GM13977 (cell line): Measurements from ENCODE around the gene TXLNA.

Source experiments
- DNase-seq: peaks from one replicate; pipeline ENCODE4 v3.0.0; 2012; ENCODE audit warnings: low spot score
- in situ Hi-C: fragments of 300-500 bp; cut with MboI; formaldehyde crosslinking; loops from one replicate; pipeline ENCODE4 v1.12.0; 2022; ENCODE audit warnings: low sequenced_read_pairs, low pct_unique_long_range_greater_than_20kb, mixed read lengths, inconsistent platforms; ENCODE audit not compliant: unreplicated experiment
- TF ChIP-seq, protein P1 (sequence below): IDR thresholded peaks from 2 replicates; pipeline ENCODE4 v1.5.1; 2012; ENCODE audit warnings: mild to moderate bottlenecking, control low read depth; ENCODE audit not compliant: insufficient read depth; ENCODE audit errors: extremely low read depth, missing control alignments

TXLNA gene

DNA sequence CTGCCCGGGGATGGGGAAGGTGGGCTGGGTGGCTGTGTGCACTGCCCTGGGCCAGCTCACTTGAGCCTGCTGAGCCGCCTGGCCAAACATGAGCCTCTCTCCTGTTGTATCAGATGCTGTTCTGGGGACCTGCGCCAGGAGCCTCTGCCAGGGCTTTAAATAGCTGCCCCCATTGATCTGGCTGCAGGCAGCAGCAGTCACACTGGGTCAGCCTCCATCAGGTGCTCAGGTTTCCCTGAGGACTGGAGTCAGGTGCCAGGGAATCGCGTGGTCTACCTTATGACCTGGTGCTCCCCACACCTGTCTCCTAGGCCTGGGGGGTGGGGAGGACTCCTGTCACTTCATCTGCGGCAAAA lies 20.2 kb downstream of the TXLNA start:
- no peak for DNase-seq
- TF ChIP-seq, protein P1, sequence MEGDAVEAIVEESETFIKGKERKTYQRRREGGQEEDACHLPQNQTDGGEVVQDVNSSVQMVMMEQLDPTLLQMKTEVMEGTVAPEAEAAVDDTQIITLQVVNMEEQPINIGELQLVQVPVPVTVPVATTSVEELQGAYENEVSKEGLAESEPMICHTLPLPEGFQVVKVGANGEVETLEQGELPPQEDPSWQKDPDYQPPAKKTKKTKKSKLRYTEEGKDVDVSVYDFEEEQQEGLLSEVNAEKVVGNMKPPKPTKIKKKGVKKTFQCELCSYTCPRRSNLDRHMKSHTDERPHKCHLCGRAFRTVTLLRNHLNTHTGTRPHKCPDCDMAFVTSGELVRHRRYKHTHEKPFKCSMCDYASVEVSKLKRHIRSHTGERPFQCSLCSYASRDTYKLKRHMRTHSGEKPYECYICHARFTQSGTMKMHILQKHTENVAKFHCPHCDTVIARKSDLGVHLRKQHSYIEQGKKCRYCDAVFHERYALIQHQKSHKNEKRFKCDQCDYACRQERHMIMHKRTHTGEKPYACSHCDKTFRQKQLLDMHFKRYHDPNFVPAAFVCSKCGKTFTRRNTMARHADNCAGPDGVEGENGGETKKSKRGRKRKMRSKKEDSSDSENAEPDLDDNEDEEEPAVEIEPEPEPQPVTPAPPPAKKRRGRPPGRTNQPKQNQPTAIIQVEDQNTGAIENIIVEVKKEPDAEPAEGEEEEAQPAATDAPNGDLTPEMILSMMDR, result no peak
- in situ Hi-C loops, result loop anchor here (25.0 kb wide), 1 partner anchor 213 kb away; no protein-coding TSS in a partner anchor

DNA sequence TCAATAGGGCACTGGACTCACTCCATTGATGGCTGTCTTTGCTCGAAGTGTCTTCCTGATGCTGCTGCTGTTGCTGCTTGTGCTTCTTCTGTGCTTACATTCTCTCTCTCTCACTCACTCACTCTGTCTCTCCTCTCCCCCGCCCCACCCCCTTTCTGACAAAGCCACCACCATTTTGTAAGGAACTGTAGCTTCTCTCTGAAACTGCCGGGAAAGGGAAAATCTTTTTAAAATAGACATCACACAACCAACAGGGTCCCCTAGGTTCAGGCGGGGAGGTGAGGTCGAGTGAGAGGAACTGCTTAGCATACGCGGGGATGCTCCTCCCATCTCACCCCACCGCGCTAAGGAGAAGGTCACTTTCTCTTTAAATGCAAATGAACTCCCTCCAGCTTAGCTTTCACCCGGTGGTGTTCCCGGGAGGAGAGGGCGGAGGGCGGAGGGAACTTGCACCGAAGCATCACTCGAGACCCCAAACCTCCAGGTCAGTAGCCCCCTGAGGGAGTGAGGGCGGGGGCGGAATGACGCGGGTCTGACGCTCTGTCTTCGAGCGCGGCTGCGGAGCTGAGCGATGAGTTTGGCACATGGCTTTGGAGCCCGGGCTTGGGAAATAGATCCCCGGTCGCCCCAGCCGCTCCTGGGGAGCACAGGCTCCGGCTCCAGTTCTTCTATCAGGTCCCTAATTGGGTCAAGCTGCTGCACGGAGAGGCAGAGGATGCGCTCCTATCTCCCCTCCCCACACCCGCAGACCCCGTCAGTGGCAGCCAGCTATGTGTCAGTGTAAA lies 20.9 kb downstream of the TXLNA start, which contains the start of gene CCDC28B:
TSS of gene CCDC28B (plus strand) at position 370 of the 785 bp plus-strand sequence. CDS start 1,341 bp downstream, outside the sequence.
- in situ Hi-C loops, result loop anchor here (25.0 kb wide), 1 partner anchor 212 kb away; no protein-coding TSS in a partner anchor
- TF ChIP-seq, protein P1, result no peak
- DNase-seq, result peak; percentile 79

DNA sequence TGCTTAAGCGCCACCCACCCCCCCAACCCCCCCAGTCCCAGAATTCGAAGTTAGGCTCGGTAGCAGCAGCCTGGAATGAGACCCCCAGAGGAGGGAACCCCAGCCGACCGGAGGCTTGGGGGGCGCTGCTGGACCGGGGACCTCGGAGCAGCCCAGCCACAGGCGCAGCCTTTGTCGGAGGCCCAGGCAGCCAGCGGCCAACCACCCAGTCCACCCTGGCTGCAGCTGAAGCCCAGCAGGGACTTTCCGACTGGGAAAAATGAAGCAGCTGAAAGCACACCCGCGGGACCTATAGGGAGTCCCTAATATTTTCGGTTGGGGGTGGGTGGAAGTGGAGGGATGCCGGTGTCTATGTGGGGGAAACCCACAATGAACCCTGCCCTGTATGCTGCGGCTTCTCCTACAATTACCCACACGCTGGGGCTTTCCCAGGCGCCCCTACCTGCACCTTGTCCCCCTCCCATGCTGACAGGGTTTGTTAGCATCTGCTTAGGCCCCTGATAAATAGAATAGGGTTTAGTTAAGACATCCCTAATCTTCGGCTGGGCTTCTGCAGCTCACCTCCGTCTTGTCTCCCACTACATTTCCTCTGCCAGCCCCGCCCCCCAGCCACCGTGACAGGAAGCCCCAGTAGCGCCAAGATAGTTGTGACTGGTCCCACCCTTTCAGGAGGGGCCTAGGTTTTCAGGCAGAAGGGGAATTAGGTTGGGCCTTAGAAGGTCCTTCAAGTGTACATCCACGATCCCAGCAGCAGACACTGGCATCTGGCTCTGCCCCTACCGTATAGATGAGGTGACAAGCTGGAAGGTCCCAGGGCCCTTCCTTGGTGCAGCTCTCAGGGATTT lies 21.8 kb downstream of the TXLNA start:
- DNase-seq, result peak; percentile 82
- in situ Hi-C loops, result loop anchor here (25.0 kb wide), 1 partner anchor 211 kb away; no protein-coding TSS in a partner anchor
- TF ChIP-seq, protein P1, result peak; percentile 20

DNA sequence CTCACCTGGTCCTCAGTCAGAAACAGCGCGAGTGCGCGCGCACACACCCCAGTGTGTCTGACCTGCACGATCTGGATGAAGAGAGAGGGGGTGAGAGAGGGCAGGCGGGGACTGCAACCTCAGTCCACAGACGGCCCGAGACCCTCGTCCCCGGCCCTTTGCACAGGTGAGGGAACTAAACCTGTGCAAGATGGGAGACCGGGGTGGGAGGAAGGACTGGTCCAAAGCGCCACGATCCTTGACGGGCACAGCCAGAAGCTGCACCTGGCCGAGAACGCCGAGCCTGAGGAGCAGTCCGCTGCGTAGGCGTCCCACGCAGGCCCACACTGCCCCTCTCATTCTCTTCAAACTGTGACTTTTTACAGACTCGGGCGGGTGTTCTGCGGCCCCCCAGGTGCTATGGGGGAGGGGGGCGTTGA lies 25.5 kb downstream of the TXLNA start:
- in situ Hi-C loops, result loop anchor here (25.0 kb wide), 1 partner anchor 207 kb away; no protein-coding TSS in a partner anchor
- no peak for DNase-seq
- TF ChIP-seq, protein P1, result no peak

DNA sequence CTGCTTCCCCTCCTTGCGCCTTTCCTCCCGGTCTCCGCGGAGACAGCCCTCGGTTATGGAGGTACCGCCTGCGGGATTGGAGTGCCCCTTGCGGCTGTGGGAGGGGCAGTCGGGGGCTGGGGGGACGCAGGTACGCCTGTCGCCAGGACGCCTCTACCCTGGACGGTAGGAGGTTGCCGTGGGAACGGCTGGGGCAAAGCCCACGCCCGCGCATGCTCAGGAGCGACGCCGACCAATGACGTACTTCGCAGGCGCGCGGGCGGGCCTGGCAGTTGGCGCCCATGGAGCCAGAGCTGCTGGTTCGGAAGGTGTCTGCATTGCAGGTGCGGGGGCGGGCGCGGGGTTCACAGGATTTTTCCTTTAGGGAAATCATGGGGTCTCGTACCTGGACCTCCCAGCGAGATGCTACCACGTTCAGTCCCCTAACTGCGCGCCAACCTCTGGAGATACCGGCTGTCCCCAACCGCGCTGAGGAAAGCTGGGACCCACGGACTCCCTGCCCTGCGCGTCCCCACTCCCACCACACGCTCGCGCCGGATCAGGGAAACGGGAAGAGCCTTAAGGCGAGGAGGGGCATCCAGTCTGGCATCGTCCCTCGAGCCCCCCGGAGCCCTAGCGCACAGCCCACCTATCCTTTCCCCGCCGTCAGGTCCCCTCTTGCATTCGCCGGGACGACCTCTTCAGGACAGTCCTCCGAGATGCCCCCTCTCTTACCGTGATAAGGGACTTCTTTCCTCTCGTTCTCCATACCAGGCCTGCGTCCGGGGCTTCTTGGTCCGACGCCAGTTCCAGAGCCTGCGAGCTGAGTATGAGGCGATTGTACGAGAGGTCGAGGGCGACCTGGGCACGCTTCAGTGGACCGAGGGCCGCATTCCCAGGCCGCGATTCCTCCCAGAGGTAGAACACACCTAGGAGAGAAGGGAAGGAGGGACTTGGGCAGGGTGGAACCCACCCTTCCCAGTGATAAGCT lies 26.2 kb downstream of the TXLNA start, which contains the start of gene IQCC:
TSS of gene IQCC (plus strand) at position 271 of the 970 bp plus-strand sequence. CDS start at position 282, 11 bp downstream.
- DNase-seq, result peak; percentile 91
- TF ChIP-seq, protein P1, result peak; percentile 10
- in situ Hi-C loops, result loop anchor here (25.0 kb wide), 1 partner anchor 207 kb away; no protein-coding TSS in a partner anchor

DNA sequence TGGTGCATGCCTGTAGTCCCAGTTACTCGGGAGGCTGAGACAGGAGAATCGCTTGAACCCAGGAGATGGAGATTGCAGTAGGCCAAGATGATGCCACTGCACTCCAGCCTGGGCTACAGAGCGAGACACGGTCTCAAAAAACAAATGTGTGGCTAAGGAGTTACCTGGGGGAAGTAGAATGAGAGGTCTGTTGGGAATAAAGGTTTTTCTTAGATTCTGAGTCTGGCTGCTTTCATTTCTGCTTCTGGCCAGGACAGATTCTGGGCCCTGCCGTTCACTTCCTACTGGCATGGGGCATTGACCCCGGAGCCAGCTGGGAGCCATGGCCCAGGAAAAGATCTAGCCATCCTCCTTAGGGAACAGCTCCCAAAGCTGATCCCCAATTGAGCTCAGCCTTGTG lies 29.0 kb downstream of the TXLNA start:
- TF ChIP-seq, protein P1, result no peak
- in situ Hi-C loops, result loop anchor here (25.0 kb wide), 1 partner anchor 204 kb away; no protein-coding TSS in a partner anchor
- DNase-seq, result no peak
